ENCODE data around the gene DCAF15.

The DCAF15 gene

DNA sequence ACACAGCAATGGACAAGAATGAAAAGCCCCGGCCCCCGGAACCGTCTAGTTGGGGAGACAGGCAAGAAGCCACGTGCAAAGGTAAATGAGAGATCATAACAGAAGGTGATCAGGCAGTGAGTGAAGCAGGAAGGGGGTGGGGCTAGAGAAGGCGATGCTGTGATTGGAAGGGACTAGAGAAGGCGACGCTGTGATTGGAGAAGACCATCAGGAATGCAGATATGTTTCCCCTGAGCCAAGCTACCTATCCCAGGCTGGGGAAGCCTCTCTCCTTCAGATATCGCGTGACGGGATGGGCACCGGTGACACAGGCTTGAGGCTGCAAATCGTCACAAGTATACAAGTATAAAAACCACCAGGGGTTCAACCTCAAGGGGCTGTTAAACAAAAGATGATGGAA, 21.8 kb downstream of the DCAF15 start:
- DNase-seq, result peak in 2 of 51 donors; percentile 12 to 19

DNA sequence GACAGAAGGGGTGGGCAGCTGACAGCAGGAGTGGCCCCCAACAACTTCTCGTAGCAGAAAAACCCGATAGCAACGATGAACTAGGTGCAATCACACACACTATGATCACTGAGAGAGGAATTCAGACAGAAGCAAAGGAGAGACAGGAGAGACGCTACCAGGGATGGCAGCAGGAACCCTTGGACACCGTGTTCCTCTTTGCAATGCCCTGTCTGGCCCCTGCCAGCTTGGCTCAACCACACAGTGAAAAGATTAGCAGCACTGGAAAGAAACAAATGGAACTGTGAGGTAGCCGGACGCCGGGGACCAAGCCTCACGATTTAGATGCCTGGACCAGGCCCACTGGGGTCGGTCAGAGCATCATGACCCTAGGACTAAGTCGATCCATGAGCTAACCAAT, 23.6 kb downstream of the DCAF15 start:
- DNase-seq, result no peak

DNA sequence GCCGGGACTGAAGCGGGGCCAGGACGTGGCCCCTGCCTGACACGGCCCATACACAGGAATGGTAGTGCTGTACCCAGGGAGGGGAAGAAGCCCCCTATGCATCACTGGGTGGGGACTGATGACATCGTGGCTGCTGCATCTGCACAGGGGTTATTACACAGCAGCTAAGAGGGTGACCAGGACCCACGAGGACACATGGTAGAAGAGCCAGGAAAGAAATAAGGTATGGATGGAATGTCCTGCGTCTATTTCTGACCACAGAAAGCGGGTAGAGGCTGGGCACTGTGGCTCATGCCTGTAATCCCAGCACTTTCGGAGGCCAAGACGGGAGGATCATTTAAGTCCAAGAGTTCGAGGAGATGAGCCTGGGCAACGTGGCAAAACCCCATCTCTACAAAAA, 24.1 kb downstream of the DCAF15 start:
- no peak for DNase-seq

DNA sequence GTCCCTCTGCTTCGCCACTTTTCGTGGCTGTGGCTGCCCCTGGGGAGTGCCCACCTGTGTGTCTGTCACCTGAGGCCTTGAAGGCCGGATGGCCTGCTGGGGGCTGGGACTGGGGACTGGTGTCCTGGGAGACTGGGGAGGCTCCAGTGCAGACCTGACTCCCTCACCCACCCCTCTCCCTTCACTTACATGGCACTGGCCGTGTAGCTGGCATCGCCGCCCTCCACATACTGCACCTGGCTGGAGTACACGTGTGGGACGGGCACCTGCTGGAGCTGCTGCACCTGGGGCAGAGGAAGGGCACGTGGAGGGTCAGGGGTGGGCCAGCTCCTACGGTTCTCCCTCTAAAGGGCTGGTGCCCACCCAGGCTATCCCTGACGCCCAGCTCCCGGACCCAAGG, 25.5 kb downstream of the DCAF15 start:
- no peak for DNase-seq

DNA sequence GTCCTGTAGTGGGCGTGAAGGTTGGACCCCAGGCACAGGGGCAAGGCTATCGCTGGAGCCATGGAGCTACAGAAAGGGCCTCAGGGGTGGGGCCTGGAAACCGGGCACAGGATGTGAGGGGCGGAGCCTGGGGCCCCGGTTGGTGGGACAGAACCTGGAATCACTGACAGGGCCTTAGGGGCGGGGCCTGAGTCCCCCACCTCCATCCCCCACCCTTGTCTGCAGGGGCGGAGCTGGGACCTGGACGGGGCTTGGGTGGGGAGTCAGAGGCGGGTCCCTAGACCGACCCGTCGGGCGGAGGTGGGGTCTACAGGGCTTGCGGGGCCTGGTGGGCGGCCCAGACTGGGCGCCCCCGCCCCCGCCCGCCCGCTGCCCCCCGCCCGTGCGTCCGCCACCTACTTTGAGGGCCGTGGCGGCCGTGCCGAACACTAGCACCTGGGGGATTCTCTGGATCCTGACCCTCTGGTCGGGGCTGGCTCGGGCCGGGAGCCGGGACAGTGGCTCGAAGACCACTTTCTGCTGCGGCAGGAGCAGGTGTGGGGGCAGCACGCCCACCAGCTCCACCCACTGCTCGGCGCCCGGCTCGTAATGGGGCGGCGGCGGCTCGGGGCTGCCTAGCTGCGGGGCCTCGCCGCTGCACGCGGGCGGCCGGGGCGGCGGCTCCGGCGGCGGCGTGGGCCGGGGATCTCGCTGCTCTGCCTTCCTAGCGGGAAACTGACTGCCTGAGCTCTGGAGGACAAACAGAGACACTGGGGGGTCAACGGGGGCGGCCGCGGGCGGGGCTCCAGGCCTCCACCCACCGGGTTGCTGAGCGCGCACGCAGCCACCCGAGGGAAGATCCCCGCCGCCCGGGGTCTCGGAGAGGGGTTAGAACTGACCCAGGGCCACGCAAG, 26.3 kb downstream of the DCAF15 start:
- peak in 28 of 51 donors; percentile 6 to 55 (median 32) for DNase-seq

DNA sequence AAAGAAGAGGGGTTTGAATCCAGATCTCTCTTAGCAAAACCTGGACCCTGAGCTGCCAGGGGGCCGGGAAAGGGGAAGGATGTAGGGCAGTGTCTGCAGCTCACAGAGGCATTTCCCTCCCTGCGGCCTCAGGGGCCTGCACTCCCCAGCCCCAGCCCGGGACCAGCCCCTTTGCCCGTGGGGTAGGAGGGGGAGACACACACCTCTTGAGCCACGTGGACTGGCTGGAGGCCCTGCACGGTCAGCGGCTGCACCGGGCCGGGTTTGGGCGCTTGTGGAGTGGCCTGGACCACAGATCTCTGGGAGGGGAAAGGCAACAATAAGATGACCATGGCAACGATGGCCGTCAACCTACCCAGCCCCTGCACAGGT, 26.9 kb downstream of the DCAF15 start:
- no peak for DNase-seq

DNA sequence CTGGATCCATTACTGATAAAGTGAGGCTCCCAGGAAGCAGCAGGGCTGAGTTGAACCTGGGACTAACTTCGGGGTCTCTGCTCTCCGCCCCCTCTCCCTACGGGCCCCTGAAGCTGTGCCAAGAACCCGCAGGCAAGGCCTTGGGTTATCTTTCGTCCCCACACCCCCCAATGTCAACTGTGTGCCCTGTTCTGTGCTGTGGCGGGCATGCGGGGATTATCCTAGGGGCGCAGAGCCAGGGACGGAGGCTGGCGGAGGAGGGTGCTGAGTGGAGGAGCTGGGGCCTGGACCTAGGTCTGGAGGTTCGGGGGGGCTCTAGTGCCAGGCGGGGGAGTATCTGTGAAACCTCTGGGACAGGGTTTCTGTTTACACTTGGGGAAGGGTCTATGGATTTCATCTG, 27.4 kb downstream of the DCAF15 start:
- DNase-seq, result no peak

DNA sequence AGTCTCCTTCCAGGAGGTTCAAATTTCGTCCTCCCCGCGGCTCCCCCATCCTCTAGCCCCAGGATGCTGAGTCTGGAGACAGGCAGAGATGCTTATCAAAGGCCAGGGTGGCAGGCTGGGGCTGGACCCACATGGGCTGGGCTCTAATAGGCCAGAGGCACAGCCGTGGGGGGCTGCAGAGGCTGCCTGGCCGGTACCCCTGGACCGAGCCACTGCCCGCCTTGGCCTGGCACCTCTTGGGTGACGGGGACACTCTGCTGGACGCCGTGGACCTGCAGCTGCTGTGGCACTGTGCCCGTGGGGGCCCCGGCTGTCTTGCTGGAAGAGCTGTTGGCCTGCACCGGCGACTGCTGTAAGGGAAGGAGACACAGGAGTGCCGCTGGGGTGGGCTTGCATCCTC, 28.0 kb downstream of the DCAF15 start:
- DNase-seq, result no peak

DNA sequence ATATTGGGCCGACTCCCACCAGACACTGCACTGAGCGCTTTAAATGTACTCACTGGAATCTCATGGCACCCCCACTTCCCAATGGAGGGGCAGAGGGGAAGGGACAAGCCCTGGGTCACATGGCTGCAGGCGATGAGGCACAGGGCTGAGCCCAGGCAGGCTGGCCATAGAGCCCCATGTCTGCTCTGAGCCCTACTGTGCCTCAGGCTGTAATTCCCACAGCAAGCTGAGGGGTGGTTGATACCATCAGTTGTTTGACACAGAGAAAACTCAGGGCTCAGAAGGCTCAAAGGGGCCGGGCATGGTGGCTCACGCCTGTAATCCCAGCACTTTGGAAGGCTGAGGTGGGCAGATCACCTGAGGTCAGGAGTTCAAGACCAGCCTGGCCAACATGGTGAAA, 28.7 kb downstream of the DCAF15 start:
- DNase-seq, result no peak

DNA sequence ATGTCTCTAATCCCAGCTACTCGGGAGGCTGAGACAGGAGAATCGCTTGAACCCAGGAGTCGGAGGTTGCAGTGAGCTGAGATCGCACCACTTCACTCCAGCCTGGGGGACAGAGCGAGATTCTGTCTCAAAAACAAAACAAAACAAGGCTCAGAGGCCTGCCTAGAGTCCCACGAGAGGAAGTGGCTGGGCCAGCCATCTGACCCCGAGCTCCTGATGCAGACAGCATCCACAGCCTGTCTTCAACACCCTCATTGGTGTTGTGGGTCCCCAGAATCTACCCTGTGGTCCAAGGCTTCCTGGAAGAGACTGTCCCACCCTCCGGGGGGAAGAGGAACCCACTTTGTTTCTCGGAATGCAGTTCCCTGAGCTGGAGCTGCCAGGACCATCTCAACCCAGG, 29.2 kb downstream of the DCAF15 start:
- DNase-seq, result no peak

DNA sequence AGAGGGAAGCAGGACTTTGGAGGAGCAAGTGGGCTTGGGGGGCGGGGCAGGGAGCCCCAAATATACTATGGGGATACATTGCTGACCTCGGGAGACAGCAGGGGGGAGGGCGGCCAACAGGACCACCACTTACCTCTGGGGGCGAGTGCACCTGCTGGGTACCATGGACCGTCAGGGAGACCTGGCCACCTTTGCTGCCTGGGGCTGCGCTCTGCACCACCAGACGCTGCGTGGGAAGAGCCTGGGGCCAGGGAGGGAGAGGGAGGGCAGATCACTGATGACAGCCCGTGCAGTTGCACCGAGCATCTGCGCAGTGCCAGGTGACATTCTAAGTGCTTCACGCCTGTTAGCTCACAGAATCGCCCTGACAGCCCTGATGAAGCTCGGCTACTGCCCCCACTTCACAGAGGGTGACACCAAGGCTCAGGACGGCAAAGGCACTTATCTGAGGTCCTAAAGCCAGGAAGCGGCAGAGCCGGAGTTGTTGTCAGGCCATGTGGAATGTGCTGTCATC, 29.7 kb downstream of the DCAF15 start:
- no peak for DNase-seq

DNA sequence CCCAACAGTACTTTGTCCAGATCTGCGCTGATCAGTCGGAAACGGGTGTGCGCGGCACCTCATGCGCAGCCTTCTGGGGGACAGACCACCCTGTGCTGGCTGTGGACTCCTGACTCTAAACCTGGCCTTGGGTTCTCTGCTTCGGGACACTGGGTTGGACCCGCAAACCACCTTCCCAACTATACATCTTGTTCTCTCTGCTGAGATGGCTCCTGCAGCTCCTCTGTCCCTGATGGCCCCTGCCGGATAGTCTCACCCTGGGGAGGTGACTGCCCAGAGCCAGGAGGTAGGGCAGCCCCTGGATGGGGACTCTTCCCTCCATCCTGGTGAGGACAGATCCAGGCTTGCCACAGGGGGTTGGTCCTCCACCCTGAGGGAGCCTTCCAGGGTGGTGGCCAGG, 30.5 kb downstream of the DCAF15 start:
- no peak for DNase-seq

DNA sequence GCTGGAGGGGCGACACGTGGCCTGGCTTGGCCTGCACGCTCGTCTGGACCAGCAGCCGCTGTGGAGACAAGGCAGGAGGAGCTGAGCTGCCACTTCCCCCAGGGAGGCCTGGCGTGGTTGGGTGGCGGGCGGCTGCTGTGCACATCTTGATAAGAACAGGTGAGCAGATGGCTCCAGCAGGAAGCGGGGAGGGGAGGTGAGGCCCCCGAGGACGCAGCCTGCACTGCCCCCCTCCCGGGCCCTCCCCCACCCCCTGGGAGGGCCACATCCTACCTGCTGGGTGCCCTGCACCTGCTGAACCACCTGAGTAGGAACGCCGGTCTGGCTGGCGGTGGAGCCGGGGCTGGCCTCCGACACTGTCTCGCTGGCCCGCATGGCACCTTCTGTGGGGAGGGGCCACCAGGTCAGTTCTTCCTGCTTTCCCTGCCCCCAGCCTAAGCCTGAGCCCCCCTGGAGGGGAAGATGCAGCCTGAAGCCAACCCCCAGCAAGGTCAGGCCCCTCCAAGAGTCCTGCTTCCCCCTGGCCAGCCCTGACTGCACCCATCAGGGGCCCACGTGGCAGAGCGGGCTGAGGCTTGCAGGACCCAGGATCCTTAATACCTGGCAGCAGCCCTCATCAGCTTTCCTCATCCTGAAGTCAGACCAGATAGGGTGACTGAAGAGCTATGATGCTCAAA, 31.0 kb downstream of the DCAF15 start:
- no peak for DNase-seq

DNA sequence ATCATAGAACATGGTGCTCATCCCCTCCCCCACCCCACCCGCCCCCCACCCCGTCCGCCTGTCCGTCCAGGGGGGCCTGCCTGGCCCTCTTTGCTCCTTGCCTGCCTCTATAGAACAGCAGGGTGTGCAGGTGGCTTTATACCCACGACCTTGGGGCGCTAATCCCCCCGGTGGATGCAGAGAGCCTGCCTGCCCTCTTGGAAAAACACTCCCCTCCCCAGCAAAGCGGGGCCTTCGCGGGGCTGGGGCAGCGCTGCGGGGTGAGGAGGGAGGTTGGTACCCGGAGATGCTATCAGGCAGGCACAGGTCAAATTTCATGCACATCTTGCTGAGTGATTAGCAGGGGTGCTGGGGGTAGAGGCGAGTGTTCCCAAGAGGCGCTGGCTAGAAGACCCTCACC, 31.9 kb downstream of the DCAF15 start:
- DNase-seq, result no peak

DNA sequence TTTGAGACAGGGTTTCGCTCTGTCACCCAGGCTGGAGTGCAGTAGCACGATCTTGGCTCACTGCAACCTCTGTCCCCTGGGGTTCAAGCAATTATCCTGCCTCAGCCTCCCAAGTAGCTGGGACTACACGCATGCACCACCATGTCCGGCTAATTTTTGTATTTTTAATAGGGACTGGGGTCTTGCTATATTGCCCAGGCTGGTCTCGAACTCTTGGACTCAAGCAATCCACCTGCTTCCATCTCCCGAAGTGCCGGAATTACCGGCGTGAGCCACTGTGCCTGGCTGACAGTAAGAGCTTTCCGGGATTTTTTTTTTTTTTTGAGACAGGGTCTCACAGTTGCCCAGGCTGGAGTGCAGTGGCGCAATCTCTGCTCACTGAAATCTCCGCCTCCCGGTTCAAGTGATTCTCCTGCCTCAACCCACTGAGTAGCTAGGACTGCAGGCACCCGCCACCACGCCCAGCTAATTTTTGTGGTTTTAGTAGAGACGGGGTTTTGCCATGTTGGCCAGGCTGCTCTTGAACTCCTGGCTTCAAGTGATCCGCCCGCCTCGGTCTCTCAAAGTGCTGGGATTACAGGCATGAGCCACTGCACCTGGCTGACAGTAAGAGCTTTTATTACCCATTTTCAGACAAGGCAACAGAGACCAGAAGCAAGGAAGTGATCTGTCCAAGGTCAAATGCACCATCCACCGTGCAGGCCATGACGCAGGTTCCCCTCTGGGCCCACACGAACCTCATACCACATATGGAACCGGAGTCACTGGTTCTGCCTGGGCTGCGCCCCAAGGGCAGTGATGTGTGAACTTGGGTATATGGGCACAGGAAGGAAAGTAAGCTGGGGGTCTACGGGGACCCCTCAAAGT, 32.8 kb downstream of the DCAF15 start:
- no peak for DNase-seq

DNA sequence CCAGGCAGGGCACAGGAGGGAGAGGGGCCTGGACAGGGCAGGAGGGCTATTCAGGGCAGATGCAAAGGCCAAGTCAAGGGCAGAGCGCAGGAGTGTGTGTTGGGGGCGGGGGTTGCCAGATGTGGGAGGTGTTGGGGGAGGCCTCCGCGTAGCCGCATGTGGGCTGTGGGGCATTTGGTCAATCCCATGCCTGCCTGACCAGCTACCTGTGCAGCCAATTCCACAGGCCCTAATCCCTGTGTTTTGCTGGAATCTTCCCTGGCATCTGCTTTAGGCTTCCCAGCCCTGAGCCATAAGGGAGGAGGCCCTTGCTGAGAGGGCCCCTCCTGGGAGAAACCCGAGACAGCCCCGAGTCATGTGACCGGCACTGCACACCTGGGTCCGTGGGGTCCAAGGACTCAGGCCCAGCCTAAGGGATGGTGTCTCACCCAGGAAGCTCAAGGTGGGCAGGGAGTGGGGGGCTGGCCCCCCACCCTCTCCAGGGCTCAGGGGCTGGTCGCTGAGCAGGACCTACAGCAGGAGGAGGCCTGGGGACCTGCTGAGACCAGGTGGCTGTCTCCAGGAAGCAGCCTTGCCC, 33.5 kb downstream of the DCAF15 start:
- no peak for DNase-seq

DNA sequence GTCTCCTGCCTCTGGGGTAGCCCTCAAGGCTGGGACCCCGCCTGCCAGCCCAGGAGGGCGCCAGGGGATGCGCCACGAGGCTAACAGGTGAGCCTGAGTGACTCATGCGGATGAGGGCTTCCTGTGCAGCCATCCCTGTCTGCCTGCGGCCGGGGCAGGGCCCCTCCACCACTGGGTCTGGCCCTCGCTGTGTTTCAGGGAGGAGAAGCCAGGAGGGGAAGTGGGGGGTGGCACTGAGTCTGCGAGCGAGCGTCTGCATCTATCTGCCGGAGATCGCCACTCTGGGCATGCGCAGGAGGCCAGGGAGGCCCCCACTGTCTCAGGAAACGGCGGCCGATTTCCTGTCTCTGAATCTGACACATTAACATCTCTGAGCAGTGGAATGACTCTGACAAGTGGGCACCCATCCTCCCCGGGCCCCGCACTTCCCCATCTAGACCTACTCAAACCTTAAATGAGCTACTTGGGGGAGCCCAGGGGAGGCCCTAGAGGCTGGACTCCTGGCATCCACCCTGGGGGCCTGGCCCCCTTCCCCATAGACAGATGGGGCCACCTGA, 34.1 kb downstream of the DCAF15 start:
- DNase-seq, result peak in 46 of 51 donors; percentile 3 to 70 (median 44)

DNA sequence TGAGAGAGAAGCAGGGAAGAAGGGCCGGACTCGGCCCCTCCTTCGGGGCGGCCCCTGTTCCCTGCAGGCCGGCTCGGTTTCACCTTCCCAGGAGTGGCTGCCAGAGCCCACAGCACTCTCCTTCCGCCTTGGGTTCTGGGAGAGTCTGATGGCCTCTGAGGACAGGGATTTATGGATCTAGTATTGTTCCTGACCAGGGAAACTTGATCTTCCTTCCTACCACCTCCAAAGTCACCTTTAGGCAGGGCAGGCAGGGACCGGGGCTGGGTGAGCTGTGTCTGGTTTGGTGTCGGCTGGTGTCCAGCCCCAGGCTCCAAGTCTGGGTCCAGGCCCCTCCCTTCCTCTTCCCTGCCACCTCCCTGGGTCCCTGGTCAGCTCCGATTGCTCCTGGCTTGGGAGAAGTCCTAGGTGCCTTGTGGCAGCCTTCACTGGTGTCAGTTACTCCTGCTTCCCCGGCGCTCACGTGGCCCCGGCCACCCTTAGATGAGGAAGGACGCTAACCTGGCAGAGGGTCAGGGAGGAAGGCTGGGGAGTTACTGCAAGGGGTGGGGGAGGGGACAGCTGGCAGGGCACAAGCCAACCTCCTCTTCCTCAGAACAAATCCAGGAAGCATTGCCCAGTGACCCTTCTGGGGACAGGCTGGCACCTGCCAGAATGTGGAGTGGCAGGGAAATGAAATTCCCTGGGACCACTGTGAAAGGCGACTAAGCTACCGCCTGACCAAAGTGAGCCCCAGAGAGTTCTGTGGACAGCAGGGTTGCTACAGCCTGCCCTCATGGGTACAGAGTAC, 35.0 kb downstream of the DCAF15 start:
- DNase-seq, result peak in 39 of 51 donors; percentile 3 to 70 (median 33)

DNA sequence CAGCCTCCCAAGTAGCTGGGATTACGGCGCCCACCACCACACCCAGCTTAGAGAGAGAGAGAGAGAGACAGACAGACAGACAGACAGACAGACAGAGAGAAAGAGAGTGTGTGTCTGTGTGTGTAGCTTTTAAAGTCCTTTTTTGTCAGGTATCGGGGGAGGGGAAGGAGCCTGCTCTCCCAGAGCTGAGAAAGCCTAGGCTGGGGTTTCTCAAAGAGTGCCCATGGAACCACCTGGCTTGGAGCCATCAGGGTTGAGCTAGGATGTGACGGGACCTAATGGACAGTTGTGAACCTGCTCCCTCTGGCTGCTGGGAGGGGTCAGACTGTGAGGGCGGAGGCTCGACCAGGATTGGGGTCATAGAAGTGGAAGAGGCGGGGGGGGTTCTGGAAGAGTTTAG, 37.2 kb downstream of the DCAF15 start:
- no peak for DNase-seq

DNA sequence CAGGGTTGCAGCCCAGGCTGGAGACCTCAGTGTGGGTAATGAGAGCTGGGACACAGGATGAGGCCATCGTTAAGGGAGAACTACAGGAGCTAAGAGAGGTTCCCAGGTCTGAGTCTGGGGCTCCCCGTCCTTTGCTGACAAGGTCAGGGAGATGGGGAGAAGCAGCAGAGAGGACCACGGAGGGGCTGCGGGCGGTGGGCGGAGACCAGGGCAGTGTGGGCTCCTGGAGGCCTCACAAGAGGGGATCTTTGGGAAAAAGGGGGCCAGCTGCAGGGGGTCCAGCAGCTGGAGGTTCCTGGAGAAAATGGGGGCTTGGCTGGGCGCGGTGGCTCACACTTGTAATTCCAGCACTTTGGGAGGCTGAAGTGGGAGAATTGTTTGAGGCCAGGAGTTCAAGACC, 37.8 kb downstream of the DCAF15 start:
- no peak for DNase-seq

All from hypothalamus (tissue), 51 donors.